CD4-positive, alpha-beta T cell treated with Interleukin-4 for 1 hour (primary cell): Measurements from ENCODE around the gene CTDNEP1.

Experiments used
- DNase-seq, 2 donors: peaks; one replicate each; pipeline ENCODE4 v3.0.0-alpha.2; 2020 to 2022

CTDNEP1 gene

GRCh38 chr17:7226721-7227710, 24.5 kb downstream of the CTDNEP1 start:
- DNase-seq, result no peak

GRCh38 chr17:7225711-7226331, 25.7 kb downstream of the CTDNEP1 start:
- DNase-seq, result no peak

GRCh38 chr17:7224661-7225111, 26.8 kb downstream of the CTDNEP1 start:
- DNase-seq, result no peak

GRCh38 chr17:7224110-7224509, 27.4 kb downstream of the CTDNEP1 start:
- no peak for DNase-seq

- DNase-seq, result no peak
Observed at GRCh38 chr17:7223375-7223774, 28.2 kb downstream of the CTDNEP1 start.

- no peak for DNase-seq
Observed at GRCh38 chr17:7222972-7223292, 28.6 kb downstream of the CTDNEP1 start.

- DNase-seq, result no peak
Observed at GRCh38 chr17:7222093-7222971, 29.2 kb downstream of the CTDNEP1 start.

- no peak for DNase-seq
Observed at GRCh38 chr17:7221278-7222092, 30.0 kb downstream of the CTDNEP1 start.

GRCh38 chr17:7220593-7221277, 30.8 kb downstream of the CTDNEP1 start:
- DNase-seq, result peak; percentile 70 to 72

GRCh38 chr17:7219812-7220592, 31.5 kb downstream of the CTDNEP1 start, which contains the start of the genes ACADVL and DLG4:
TSS of gene ACADVL (plus strand) at chr17:7219938. CDS start at chr17:7219985, 47 bp downstream.
TSS of gene DLG4 (minus strand) at chr17:7219836.
- peak; percentile 78 to 79 for DNase-seq

- no peak for DNase-seq
Observed at GRCh38 chr17:7219229-7219811, 32.2 kb downstream of the CTDNEP1 start.

- DNase-seq, result no peak
Observed at GRCh38 chr17:7218758-7219157, 32.8 kb downstream of the CTDNEP1 start.

- DNase-seq, result no peak
Observed at GRCh38 chr17:7218166-7218565, 33.4 kb downstream of the CTDNEP1 start.

- peak in 1 of 2 donors; percentile 37 for DNase-seq
Observed at GRCh38 chr17:7217113-7217987, 34.2 kb downstream of the CTDNEP1 start.

- no peak for DNase-seq
Observed at GRCh38 chr17:7216242-7217112, 35.1 kb downstream of the CTDNEP1 start.

- DNase-seq, result peak; percentile 18 to 21
Observed at GRCh38 chr17:7215652-7216180, 35.8 kb downstream of the CTDNEP1 start.

GRCh38 chr17:7215136-7215638, 36.3 kb downstream of the CTDNEP1 start:
- no peak for DNase-seq
